ENCODE measurements around the gene RSU1.

Gene RSU1

DNA sequence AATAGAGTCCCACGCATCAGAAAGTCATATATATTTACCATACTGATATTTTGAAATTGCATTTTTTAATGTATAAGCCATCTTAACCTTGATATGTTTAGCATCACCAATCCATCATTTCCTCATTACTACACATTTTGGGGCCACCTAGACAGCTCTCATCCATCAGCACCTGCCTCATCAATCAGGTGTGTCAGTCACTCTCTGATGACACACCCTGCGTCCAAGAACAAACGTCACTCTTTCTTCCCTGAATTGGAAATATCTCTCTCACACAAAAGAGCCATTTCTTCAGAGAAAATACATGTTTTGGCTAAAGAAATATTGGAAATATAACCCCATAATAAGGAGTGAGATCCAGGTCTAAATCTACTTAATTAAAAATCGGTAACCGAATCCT is 38.9 kb upstream of the RSU1 start:
- DNase-seq (ENCODE audit: low read depth): peak; percentile 41
- no peak overlapping the region for H3K4me3 ChIP-seq (ENCODE audit: control insufficient read depth, low read depth, low read length)
- TF ChIP-seq, protein P1, sequence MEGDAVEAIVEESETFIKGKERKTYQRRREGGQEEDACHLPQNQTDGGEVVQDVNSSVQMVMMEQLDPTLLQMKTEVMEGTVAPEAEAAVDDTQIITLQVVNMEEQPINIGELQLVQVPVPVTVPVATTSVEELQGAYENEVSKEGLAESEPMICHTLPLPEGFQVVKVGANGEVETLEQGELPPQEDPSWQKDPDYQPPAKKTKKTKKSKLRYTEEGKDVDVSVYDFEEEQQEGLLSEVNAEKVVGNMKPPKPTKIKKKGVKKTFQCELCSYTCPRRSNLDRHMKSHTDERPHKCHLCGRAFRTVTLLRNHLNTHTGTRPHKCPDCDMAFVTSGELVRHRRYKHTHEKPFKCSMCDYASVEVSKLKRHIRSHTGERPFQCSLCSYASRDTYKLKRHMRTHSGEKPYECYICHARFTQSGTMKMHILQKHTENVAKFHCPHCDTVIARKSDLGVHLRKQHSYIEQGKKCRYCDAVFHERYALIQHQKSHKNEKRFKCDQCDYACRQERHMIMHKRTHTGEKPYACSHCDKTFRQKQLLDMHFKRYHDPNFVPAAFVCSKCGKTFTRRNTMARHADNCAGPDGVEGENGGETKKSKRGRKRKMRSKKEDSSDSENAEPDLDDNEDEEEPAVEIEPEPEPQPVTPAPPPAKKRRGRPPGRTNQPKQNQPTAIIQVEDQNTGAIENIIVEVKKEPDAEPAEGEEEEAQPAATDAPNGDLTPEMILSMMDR (conservative IDR thresholded peaks at IDR 0.05; ENCODE audit: control insufficient read depth, insufficient read depth, low read depth, low read length): no peak

DNA sequence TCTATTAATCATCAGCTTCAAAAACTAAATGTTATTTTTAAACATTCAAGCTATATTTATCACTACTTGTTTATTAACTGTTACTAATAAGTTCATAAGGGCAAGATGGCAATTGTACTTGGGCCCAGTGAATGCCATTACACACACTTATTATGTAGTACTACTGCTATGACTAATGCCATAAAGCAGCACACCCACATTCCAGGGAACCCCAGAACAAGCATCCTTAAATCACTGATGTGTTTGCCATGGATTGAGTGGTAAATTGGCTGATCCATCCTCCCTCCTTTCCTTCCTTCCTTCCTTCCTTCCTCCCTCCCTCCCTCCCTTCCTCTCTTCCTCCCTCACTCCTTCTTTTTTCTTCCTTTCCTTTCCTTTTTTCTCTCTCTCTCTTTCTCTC is 37.4 kb upstream of the RSU1 start:
- no peak overlapping the region for H3K4me3 ChIP-seq (ENCODE audit: control insufficient read depth, low read depth, low read length)
- TF ChIP-seq, protein P1 (conservative IDR thresholded peaks at IDR 0.05; ENCODE audit: control insufficient read depth, insufficient read depth, low read depth, low read length): no peak
- peak; percentile 64 for DNase-seq (ENCODE audit: low read depth)

- TF ChIP-seq, protein P1 (conservative IDR thresholded peaks at IDR 0.05; ENCODE audit: control insufficient read depth, insufficient read depth, low read depth, low read length): no peak
- H3K4me3 ChIP-seq (ENCODE audit: control insufficient read depth, low read depth, low read length): no peak overlapping the region
- DNase-seq (ENCODE audit: low read depth): no peak
Observed at GRCh38 chr10:16853809-16854208, 36.6 kb upstream of the RSU1 start.

- peak; percentile 71 for DNase-seq (ENCODE audit: low read depth)
- TF ChIP-seq, protein P1 (conservative IDR thresholded peaks at IDR 0.05; ENCODE audit: control insufficient read depth, insufficient read depth, low read depth, low read length): peak; percentile 62
- H3K4me3 ChIP-seq (ENCODE audit: control insufficient read depth, low read depth, low read length): no peak overlapping the region
Observed at GRCh38 chr10:16853201-16853600, 36.0 kb upstream of the RSU1 start.

DNA sequence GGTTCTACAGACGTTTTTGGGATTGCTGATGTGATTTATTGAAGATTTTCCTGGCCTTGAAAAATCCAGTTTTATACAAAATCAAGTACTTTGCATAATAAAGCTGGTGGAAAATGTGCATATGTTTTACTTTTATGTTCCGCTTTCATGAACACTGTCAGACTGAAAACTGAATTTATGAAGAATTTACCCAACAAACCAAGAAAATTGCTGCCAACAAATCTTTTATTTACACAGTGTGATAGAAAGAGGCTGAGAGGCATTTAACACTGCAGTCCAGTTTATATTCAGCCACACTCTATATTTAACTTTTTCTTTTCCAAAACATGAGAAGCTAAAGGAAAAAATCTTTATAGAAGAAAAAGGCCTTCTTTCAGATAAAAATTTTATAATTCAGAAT is 35.4 kb upstream of the RSU1 start:
- TF ChIP-seq, protein P1 (conservative IDR thresholded peaks at IDR 0.05; ENCODE audit: control insufficient read depth, insufficient read depth, low read depth, low read length): no peak
- no peak for DNase-seq (ENCODE audit: low read depth)
- no peak overlapping the region for H3K4me3 ChIP-seq (ENCODE audit: control insufficient read depth, low read depth, low read length)

- DNase-seq (ENCODE audit: low read depth): peak; percentile 30
- no peak overlapping the region for H3K4me3 ChIP-seq (ENCODE audit: control insufficient read depth, low read depth, low read length)
- TF ChIP-seq, protein P1 (conservative IDR thresholded peaks at IDR 0.05; ENCODE audit: control insufficient read depth, insufficient read depth, low read depth, low read length): no peak
Observed at GRCh38 chr10:16848562-16849154, 31.4 kb upstream of the RSU1 start.

- DNase-seq (ENCODE audit: low read depth): peak; percentile 78
- H3K4me3 ChIP-seq (ENCODE audit: control insufficient read depth, low read depth, low read length): no peak overlapping the region
- TF ChIP-seq, protein P1 (conservative IDR thresholded peaks at IDR 0.05; ENCODE audit: control insufficient read depth, insufficient read depth, low read depth, low read length): no peak
Observed at GRCh38 chr10:16847644-16848043, 30.4 kb upstream of the RSU1 start.

All from fibroblast of mammary gland (primary cell).